Amniotic stem cell (primary cell): ENCODE measurements around the gene NDST3.
"Not testable (repeated sequence)": the region's sequence is repeated elsewhere in the genome, so short reads cannot be mapped to it uniquely, and the experiment has no call there.

ENCODE experiments used
- DNase-seq: peaks from one replicate; lab custom pipeline; 2025; lab: John Stamatoyannopoulos, UW

The NDST3 gene

DNA sequence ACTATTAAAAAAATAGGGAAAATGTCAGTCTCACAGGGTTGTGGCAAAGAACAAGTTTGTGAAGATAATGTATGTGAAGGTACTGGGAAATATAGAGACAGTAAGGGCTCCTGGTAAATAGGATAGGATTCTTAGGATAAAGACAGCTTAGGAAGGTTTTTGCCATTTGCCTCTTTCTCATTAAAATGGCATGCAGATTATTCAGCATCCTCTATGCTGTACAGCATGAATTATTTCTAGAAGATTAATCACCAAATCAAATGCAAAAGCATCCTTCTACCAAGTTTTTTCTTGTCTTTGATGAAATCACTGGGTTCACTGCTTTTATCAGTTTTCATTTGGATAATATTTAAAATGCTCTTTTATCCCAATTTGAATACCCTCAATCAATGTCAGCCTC is 142.8 kb downstream of the NDST3 start:
- DNase-seq: no peak

DNA sequence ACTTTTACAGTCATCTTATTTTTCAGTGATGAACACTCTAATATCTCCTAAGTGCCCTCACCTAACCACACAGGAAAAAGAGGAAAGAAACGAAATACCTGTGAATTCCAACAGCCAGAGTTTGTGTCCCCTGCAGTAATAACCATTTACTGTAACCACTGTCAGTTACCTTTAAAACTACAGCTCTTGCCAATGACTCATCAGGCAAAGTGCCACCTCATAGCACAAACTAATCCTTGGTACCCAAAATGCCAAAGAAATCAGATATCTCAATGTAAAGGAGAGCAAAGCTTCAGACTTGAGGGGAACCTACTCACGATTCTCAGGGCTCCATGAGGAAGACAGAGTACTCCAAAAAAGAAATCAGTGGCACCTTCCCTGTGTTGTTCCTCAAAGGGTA is 146.5 kb downstream of the NDST3 start:
- DNase-seq: no peak

DNA sequence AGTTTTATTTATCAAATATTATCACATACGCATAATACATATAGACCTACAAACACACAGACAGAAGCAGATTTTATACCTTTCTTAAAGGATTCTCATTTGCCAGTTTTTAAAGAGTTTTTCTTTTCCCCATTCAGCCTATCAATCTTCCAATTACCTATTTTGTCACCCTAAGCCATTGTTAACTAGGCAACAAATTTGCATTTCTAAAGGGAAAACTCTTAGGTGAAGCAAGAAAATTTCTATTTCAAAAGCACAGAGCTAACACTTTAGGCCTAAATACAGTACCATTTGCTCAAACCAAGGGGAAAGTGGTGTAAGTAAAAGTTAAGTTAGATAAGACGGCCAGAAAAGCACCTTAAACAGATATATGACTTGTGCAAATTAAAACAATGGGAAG is 156.6 kb downstream of the NDST3 start:
- DNase-seq: no peak

DNA sequence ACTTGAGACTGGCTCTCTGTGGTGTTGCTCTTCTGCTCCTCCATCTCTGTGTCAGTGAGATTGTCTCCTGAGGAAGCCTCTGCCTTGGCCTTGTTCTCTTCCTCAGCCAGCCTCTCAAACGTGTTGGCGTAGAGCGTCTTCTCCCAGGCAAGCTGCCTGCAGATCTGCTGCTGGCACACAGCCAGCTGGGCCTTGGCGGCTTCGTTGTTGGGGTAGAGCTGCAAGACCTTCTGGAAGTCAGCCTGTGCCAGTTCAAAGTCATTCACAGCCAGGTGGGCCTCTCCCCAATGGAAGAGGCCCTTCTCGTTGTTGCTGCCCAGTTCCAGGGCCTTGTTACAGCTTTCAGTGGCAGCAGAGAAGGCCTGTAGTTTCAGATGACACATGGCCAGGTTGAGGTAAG is 159.1 kb downstream of the NDST3 start:
- no peak for DNase-seq

DNA sequence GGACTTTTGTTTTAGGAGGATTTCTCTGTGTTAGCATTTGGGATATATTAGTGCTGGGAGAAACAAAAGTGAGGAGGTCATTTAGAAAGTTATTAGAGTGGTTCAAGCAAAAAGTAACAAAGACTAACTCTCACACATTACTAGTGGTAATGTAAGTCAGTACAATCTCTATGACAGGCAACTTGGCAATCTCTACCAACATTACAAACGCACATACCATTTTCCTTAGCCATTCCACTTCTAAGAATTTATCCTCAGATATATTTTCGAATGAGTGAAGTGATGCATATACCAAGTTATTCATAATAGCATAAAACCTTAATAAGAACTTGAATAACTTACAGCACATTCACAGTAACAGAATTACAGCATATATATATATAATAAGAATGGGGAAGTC is 172.3 kb downstream of the NDST3 start:
- DNase-seq: peak; percentile 16

DNA sequence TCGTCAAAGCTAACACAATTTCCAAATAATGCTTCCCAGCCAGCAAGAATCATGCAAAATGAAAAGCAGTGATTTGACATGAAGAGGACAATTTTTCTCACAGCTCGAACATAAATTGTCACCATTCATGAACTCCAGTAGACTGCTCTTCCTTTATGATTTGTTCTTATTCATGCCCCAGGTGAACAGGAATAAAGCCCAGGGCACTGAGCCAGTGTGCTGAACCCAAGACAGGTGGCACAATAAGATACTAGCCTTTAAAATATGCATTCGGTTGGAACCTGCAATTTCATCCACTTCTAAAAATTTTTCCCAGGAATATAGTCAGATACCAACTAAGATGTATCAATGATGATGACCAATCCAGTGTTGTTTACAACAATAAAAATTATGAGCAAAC is 178.8 kb downstream of the NDST3 start:
- no peak for DNase-seq

DNA sequence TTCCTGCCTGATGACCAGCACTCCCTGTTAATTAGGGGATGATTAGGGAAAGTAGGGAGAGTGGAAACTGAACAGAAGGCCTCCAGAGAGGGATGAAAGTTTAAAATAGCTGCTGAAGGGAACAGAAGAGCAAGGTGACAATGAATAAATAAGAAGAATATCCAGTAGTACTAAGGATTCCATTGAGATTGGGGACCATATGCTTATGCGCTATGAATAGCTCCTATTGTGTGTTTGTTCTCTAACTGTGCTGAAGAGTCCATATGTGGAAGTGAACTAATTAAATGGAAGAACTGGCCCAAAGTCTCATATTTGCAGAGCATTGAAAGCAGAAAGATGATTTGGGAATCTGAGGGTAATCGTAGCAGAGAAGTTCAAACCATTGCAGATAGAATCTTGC is 181.5 kb downstream of the NDST3 start:
- no peak for DNase-seq

DNA sequence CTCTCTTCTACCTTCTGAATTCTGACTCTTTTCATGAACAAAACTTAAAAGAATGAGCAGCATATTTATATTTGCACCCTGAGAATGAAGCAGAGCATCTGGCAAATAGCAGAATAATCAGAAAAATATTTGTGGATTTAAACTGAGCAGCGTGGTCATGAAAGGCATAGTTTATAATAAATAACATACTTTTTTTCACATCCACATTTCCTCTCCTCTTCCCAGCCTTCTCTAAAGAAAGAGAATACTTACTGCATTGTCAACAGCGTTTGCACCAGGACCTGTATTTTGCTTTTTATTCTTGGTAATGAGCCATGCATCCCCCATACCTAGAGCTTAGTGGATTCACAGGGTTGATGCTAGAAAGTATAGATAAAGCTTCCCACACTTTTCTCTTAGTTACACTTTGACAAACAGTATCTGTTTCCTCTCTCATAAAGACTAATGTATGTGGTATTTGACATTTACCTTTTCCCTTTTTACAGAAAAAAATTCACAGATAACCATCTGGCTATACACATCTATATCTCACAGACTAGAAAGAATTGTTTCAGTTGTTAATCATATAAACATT is 187.0 kb downstream of the NDST3 start:
- DNase-seq: no peak

DNA sequence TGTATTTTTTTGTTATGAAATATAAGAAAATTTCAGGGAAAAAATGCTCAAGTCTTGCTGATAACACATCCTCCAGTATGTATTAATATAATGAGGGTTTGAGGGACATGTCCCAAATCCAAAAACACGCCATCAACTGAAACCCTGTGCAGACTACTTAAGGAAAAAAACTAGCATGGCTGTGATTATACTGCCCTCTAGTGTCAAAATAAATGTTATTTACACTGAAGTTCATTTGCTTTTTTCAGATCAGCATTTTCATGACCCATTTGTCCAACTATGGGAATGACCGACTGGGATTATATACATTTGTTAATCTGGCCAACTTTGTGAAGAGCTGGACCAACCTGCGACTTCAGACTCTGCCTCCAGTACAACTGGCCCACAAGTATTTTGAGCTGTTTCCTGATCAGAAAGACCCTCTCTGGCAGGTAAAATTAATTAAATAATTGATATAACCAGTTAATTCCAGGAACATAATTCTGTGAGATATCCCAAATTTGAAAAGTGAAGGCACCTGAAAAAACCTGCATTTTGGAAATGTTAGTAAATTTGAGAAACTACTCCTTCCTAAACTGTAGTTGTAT is 190.1 kb downstream of the NDST3 start:
- DNase-seq: peak; percentile 55

DNA sequence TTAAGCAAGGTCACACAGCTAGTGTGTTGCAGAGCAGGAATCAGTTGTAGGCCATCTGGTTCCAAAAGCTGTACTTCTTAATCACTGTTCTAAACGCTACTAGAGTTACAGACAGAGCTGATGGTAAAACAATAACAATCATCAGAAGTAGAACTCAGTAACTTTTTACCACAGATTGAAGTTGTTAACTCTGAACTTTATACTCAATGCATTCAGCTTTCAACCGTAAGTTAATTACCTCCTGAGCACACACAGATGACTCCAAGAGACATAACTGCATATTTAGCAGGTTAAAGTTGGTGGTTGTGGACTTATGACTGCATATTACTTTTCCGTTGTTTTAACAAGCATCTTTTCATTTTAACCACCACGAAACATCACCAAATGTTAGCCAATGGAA is 191.2 kb downstream of the NDST3 start:
- no peak for DNase-seq

DNA sequence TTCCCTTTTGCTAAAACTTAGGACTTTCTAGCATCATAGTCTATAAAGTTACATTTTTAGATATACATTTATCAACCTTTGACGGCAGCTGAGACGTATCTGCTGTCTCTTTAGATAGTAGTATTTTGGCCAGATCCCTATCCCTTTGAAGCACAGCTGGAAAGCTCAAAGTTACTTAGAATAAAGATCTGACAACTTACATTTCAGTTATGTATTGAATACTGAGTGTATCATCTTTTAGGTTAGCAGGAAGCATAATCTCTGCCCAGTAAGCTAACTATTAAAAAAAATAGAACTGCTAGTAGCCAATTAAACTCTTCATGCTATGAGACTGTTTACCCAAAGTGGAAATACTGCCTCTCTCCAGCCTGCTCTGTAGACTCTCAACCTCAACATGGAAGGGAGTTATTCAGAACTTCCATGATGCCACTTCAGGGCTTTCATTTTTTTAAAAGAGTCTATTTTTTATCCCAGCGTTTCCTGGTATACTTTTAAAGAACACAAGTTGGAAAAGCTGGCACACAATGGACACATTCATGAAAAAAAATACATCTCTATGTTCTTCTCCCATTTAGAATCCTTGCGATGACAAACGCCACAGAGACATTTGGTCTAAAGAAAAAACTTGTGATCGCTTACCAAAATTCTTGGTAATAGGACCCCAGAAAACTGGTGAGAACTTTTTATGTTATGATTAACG is 192.2 kb downstream of the NDST3 start:
- DNase-seq: no peak

DNA sequence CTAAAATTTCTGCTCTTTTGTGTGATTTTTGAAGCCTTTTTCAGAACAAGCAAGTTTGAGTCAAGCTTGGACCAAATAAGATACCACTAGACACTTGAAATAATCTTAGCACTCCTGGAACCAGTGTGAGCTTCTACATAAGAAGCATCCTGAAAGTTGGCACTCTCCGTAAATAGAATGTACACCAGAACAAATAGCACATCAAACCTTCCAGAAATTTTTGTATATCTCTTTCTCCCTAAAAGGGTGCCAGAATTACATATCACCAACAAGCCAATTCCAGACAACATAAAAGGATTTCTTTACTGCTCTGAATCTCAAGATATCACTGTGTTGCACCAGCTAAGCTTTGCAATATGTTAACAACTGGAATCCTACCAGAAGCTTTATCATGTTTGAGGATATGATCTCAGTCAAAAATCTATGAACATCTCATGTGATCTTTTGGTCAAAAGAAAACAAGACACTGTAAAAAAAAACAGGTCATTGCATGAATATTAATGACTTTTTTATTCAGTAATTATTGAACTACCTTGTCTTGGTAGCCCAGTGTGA is 201.4 kb downstream of the NDST3 start:
- DNase-seq: no peak

DNA sequence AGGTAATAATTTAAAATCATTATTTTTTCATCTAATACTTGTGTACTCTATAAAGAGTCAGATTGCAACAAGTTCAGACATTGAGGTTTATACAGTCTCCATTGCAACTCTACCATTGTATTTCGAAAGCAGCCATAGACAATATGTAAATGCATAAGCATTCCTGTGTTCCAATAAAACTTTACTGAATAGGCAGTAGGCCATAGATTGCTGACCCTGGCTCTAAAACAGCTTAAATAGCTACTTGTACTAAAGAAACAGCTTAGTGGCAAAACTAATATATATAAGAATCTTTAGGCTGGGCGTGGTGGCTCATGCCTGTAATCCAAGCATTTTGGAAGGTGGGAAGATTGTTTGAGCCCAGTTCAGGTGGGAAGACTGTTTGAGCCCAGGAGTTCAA is 203.2 kb downstream of the NDST3 start:
- DNase-seq: no peak

DNA sequence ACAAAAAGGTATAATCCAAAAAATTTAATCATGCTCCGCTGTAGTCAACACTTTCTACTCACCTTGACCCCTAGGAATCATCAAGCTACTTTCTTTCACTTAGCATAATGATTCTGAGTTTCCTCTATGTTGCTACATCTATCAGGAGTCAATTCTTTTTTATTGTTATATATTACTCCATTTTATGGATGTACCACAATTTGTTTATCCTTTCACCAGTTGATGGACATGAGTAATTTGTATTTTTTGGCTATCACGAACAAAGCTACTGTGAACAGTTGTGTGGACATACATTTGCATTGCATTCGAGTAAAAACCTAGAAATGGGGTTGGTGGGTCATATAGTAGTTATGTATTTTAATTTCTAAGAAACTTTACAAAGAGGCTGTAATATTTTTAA is 215.6 kb downstream of the NDST3 start:
- no peak for DNase-seq

DNA sequence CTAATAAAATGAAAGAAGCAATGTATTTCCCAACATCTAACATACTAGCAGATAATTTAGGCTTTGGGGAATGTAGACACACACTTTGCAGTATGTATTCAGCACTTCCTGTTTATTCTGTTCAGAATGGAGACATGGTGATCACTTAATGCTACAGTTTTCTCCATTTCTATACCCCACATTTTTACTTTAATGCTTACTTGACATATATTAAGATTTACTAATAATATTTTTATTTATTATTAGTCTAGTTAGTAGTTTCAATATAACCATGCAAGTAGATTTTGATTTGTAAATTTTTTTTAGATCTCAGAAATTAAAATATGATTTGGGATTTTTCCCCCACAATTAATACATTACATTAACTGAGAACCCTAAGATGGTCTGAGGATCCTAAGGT is 220.1 kb downstream of the NDST3 start:
- DNase-seq: no peak

DNA sequence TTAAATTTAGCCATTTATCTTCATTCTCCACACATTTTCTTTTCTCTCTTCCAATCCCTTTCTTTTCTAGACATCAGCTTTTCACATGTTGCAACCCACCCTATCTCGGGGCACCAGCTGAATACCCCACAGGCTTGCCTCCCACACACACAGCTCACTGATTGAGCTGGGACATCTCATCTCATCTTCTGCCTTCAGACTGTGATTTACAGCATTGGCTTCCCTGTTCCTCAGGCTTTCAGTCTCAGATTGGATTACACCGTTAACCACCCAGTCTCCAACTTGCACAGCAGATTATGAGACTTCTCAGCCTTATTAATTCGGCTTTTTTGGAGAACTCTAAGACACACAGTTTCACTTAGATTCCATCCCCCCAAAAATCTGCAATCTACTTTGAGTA is 224.8 kb downstream of the NDST3 start:
- DNase-seq: no peak

DNA sequence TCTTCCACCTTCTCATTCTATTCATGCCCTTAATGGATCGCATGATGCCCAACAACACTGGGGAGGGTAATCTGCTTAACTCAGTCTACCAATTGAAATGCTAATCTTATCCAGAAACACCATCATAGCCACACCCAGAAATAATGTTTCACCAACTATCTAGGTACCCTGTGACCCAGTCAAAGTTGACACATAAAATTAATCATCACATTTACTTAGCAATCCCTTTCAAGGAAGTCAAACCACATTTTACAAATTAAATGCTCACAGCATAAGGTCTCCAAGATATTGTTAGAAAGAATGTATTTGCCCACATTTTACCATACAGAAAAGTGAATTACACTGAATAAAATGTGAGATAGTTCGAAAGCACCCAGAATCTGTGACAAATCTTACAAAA is 226.0 kb downstream of the NDST3 start:
- DNase-seq: no peak

DNA sequence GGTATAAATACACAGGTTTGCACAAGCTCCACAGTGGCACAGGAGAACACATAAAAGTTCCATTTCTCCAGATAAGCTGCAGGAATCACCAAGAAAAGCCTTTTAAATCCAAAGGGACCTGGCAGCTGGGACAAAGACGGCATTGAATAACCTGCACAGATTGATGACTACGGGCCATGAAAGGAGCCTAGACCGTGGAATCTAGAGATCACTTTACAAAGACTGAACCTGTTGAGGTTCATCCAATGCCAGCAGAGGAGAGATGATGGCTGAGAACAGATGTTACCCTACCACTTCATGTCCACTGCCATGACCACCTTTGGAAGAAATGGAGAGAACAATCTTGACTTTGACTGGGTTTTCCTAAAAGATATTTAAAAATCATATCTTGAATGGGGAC is 229.8 kb downstream of the NDST3 start:
- no peak for DNase-seq

DNA sequence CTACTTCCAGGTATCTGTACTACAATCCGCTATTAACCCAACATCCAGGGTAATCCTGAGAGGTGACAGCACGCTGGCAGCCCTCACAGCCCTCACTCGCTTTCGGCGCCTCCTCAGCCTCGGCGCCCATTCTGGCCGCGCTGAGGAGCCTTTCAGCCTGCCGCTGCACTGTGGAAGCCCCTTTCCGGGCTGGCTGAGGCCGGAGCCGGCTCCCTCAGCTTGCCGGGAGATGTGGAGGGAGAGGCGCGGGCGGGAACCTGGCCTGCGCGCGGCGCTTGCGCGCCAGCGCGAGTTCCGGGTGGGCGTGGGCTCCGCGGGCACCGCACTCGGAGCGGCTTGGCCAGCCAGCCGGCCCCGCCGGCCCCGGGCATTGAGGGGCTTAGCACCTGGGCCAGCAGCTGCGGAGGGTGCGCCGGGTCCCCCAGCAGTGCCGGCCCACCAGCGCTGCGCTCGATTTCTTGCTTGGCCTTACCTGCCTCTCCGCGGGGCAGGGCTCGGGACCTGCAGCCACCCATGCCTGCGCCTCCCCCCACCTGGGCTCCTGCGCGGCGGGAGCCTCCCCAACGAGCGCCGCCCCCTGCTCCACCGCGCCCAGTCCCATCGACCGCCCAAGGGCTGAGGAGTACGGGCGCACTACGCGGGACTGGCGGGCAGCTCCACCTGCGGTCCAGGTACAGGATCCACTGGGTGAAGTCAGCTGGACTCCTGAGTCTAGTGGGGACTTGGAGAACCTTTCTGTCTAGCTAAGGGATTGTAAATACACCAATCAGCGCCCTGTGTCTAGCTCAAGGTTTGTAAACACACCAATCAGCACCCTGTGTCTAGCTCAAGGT is 231.2 kb downstream of the NDST3 start:
- DNase-seq: no peak

DNA sequence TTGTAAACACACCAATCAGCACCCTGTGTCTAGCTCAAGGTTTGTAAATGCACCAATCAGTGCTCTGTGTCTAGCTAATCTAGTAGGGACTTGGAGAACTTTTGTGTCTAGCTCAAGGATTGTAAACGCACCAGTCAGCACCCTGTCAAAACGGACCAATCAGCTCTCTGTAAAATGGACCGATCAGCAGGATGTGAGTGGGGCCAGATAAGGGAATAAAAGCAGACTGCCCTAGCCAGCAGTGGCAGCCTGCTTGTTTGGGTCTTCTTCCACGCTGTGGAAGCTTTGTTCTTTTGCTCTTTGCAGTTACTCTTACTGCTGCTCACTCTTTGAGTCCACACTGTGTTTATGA is 231.8 kb downstream of the NDST3 start:
- DNase-seq: not testable (repeated sequence)

DNA sequence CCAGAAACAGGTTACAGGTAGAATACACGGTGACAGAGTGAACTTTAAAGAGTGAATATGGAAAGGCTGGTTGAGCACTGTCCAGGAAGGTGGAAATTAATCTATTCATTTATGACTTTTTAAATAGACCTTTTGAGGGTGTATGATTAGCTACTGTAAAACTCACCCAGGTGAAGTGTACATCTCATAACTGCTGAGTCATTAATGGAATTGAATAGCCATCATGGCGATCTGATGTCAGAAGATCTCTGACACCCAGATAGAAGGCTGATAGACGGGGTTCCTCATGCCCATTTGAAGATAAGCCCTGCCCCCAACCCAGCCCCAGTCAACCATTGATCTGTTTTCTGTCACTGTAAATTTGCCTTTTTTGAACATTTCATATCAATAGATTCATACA is 234.5 kb downstream of the NDST3 start:
- DNase-seq: no peak

DNA sequence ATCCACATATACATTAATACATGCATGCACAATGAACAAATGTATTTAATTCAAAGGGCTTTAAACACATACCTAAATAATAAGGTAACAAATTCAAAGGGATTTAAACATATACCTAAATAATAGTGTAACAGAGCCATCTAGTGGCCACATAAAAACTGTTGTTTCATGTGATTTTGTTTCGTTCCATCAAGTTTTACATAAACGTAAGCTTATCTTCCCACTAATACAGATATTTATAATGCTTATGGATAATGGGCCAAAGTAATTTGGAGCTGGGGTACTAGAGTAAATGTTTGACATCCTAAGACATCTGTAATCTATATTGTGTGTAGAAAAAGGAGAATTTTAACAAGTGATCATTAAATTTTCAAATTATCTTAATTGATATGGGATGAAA is 236.2 kb downstream of the NDST3 start:
- DNase-seq: peak; percentile 44

DNA sequence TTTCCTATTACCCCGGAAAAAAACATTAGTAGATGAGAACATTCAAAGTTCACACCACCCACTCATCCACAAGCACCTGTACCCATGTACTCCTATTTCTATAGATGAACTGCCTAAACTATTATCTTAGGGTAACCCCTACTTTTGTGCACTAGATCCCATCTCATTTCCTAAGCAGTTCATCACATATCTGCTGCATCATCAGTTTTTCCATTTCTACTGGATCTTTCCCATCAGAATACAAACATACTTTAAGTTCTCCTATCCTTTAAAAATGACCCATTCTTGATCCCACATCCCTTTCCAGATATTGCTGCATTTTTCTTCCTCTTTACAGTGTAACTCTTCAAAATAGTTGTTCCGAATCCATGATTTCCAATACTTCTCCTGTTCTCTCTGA is 237.5 kb downstream of the NDST3 start:
- no peak for DNase-seq
